Measurements from ENCODE around the gene PPM1L. TPM values are rescaled to one million over a fixed set of nuclear protein-coding genes. Genes with fewer than 3 reads are reported as not detected.

The PPM1L gene
- total and polyA plus RNA-seq, 7 experiments from 2014 or later: 0.48 to 19.1 (median 5.3) TPM

DNA sequence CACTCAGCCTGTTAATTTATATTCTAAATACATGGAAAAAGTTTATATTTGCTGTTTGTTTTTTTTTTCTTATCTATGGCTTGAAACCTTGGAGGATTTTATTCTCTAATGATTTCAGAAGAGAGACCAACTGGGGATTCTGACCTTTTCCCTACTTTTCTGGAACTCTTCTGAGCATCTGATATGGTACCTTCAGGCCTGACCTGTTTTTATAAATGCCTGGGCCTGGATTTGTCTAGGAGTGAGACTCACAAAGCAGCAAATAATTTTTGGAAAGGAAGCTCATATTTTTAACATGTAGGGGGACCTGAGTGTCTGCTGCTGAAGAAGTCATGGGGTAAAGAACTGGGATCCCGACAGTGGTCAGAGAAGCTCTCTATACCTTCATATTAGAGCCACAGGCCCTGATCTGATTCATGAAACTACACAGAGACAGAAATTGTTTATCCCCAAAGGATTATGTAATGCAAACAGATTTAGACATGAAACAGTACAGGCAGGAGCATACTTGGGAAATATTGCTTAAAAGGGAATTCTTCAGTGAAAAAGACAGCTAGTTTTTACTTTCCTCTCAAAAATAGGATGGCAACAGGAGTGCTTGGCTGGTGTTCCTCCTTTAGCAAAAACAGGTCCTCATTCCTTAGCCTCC, 15.9 kb downstream of the PPM1L start:
- ChIA-PET CTCF (no interaction called here), POLR2A (no interaction called here)
- H3K4me1 Mint-ChIP-seq: peaks cover 0 to 8% (median 4%) of the 10 kb centered on the region in 7 donors
- Histone ChIP-seq H3K9me3 (ENCODE audit: control insufficient read depth in 2 of 3, low read length in 3 of 3) (no peaks in the 10 kb centered on the region), H3K27ac (ENCODE audit: low read depth, low read length) (no peak overlapping the region), H3K4me1 (ENCODE audit: control insufficient read depth in 2 of 2, insufficient read depth in 2 of 2, low read length in 2 of 2) (no peaks in the 10 kb centered on the region), H3K27me3 (ENCODE audit: control insufficient read depth in 2 of 2, insufficient read depth in 2 of 2, low read length in 2 of 2) (no peaks in the 10 kb centered on the region), H3K4me3 (ENCODE audit: low read length) (no peak overlapping the region), H3K36me3 (ENCODE audit: control insufficient read depth in 2 of 3, insufficient read depth in 3 of 3, low read length in 3 of 3) (no peaks in the 10 kb centered on the region)
- intact Hi-C loops (cut with micrococcal nuclease): no loop called here
- no peaks in the 10 kb centered on the region for H3K36me3 Mint-ChIP-seq
- H3K27me3 Mint-ChIP-seq: peaks cover 0 to 14% (median 0%) of the 10 kb centered on the region in 5 donors
- DNase-seq (no peak), ATAC-seq (no peak)
- H3K27ac Mint-ChIP-seq: no peak overlapping the region
- H3K4me3 Mint-ChIP-seq: no peak overlapping the region
- no peaks in the 10 kb centered on the region for H3K9me3 Mint-ChIP-seq

DNA sequence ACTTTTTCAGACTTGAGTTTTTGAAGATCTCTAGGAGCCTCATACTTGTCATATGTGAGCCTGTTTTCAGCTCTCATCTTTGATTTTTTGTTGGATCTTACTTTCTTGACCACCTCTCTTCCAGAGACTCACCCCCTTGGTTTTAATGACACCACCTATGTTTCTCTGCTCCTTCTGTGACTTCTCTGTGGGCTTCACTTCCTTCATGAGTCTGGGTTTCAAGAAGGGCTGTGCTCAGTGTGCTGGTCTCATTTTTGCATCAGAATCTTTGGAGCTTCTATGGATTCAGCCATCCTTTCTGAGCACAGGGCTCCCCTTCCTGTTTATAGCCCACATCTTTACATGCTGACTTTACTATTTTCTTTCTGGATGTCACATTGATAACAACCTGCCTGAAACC, 17.7 kb downstream of the PPM1L start:
- H3K4me3 Mint-ChIP-seq: no peak overlapping the region
- H3K27me3 Mint-ChIP-seq: peaks cover 0 to 17% (median 3%) of the 10 kb centered on the region in 5 donors
- H3K9me3 Mint-ChIP-seq: no peaks in the 10 kb centered on the region
- Histone ChIP-seq H3K36me3 (ENCODE audit: control insufficient read depth in 2 of 3, insufficient read depth in 3 of 3, low read length in 3 of 3) (no peaks in the 10 kb centered on the region), H3K27me3 (ENCODE audit: control insufficient read depth in 2 of 2, insufficient read depth in 2 of 2, low read length in 2 of 2) (no peaks in the 10 kb centered on the region), H3K9me3 (ENCODE audit: control insufficient read depth in 2 of 3, low read length in 3 of 3) (no peaks in the 10 kb centered on the region), H3K27ac (ENCODE audit: low read depth, low read length) (no peak overlapping the region), H3K4me1 (ENCODE audit: control insufficient read depth in 2 of 2, insufficient read depth in 2 of 2, low read length in 2 of 2) (no peaks in the 10 kb centered on the region), H3K4me3 (ENCODE audit: low read length) (no peak overlapping the region)
- ChIA-PET CTCF (no interaction called here), POLR2A (no interaction called here)
- H3K4me1 Mint-ChIP-seq: peaks cover 0 to 8% (median 4%) of the 10 kb centered on the region in 7 donors
- intact Hi-C loops (cut with micrococcal nuclease): no loop called here
- DNase-seq: no peak
- H3K36me3 Mint-ChIP-seq: peaks cover 0 to 3% (median 0%) of the 10 kb centered on the region in 5 donors
- ATAC-seq: no peak
- H3K27ac Mint-ChIP-seq: no peak overlapping the region

DNA sequence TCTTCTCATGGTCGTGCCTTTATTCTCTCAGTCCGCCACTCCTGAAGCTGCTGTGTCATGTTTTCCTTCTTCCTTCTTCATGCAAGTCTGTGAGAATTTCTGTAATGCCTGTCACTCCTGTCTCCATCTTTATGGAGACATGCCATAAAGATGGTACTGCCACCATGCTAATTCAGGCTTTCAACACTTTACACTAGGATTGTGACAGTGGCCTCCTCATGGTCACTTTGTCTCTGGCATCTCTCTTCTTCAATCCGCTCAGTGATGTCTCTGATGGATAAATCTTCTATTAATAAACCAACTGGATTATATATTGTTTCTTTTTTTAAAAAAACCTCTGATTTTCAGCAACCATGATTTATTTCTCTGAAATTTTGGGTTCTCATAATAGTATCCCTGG, 18.1 kb downstream of the PPM1L start:
- Histone ChIP-seq H3K27ac (ENCODE audit: low read depth, low read length) (no peak overlapping the region), H3K9me3 (ENCODE audit: control insufficient read depth in 2 of 3, low read length in 3 of 3) (no peaks in the 10 kb centered on the region), H3K4me1 (ENCODE audit: control insufficient read depth in 2 of 2, insufficient read depth in 2 of 2, low read length in 2 of 2) (no peaks in the 10 kb centered on the region), H3K27me3 (ENCODE audit: control insufficient read depth in 2 of 2, insufficient read depth in 2 of 2, low read length in 2 of 2) (no peaks in the 10 kb centered on the region), H3K4me3 (ENCODE audit: low read length) (no peak overlapping the region), H3K36me3 (ENCODE audit: control insufficient read depth in 2 of 3, insufficient read depth in 3 of 3, low read length in 3 of 3) (no peaks in the 10 kb centered on the region)
- Mint-ChIP-seq H3K4me3 (no peak overlapping the region), H3K27ac (peak overlapping the region in 1 of 9 donors; percentile 18), H3K4me1 (peaks cover 0 to 8% (median 4%) of the 10 kb centered on the region in 7 donors), H3K27me3 (peaks cover 0 to 13% (median 4%) of the 10 kb centered on the region in 5 donors), H3K36me3 (peaks cover 0 to 3% (median 0%) of the 10 kb centered on the region in 5 donors), H3K9me3 (no peaks in the 10 kb centered on the region)
- ChIA-PET CTCF (interaction anchor here (0.6 kb wide), 1 partner anchor 81 kb away, joined by 3 read pairs; no protein-coding TSS in a partner anchor), POLR2A (no interaction called here)
- DNase-seq (no peak), ATAC-seq (no peak)
- intact Hi-C loops (cut with micrococcal nuclease): no loop called here

DNA sequence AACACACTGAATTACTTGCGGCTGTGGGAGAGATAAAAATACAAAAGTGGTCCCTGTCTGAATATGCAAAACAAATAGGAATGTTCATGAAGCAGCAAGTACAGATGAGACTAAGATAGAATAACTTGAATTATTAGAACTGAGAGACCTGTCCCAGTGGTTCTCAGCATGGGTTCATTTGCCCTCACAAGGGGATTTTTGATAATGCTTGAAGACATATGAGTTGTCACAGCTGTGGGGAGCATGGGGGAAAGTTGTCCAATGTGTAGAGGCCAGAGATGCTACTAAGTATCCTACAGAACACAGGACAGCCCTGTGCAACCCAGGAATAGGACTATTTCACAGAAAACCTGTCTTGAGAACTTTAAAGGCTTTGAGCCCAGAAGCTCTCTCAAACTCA, 22.4 kb downstream of the PPM1L start:
- H3K36me3 ChIP-seq (ENCODE audit: control insufficient read depth in 2 of 3, insufficient read depth in 3 of 3, low read length in 3 of 3): no peaks in the 10 kb centered on the region
- Mint-ChIP-seq H3K4me3 (no peak overlapping the region), H3K27me3 (peaks cover 0 to 7% (median 4%) of the 10 kb centered on the region in 5 donors), H3K27ac (no peak overlapping the region), H3K9me3 (no peaks in the 10 kb centered on the region), H3K36me3 (peaks cover 0 to 3% (median 0%) of the 10 kb centered on the region in 5 donors), H3K4me1 (peaks cover 0 to 11% (median 2%) of the 10 kb centered on the region in 7 donors)
- intact Hi-C loops (cut with micrococcal nuclease): no loop called here
- no peaks in the 10 kb centered on the region for H3K9me3 ChIP-seq (ENCODE audit: control insufficient read depth in 2 of 3, low read length in 3 of 3)
- no peak for DNase-seq
- CTCF ChIA-PET: no interaction called here
- no peaks in the 10 kb centered on the region for H3K27me3 ChIP-seq (ENCODE audit: control insufficient read depth in 2 of 2, insufficient read depth in 2 of 2, low read length in 2 of 2)
- POLR2A ChIA-PET: no interaction called here
- H3K27ac ChIP-seq (ENCODE audit: low read depth, low read length): no peak overlapping the region
- no peak overlapping the region for H3K4me3 ChIP-seq (ENCODE audit: low read length)
- no peak for ATAC-seq
- no peaks in the 10 kb centered on the region for H3K4me1 ChIP-seq (ENCODE audit: control insufficient read depth in 2 of 2, insufficient read depth in 2 of 2, low read length in 2 of 2)

DNA sequence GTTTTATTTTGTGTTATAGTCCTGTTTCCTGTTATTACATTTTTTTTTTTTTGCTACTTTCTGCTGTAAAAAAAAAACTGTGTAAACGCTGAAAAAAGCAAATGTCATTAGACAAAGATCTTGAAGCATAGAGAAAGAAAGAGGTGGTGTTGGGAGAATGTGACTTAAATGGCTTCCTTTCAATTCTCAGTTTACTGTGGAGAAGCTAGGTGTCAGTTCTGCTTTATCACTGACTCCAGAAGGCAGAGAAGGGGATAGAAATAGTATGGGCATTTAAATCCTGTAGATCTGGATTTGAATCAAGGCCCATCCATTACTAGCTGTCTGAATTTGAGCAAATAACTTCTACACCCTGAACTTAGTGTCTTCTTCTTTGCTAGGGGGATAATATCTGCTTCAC, 23.0 kb downstream of the PPM1L start:
- ATAC-seq (no peak), DNase-seq (no peak)
- no peaks in the 10 kb centered on the region for H3K27me3 ChIP-seq (ENCODE audit: control insufficient read depth in 2 of 2, insufficient read depth in 2 of 2, low read length in 2 of 2)
- H3K4me3 ChIP-seq (ENCODE audit: low read length): no peak overlapping the region
- ChIA-PET CTCF (no interaction called here), POLR2A (no interaction called here)
- Mint-ChIP-seq H3K4me3 (no peak overlapping the region), H3K9me3 (no peaks in the 10 kb centered on the region), H3K27ac (no peak overlapping the region), H3K27me3 (peaks cover 0 to 6% (median 4%) of the 10 kb centered on the region in 5 donors), H3K36me3 (peaks cover 0 to 3% (median 0%) of the 10 kb centered on the region in 5 donors), H3K4me1 (peaks cover 0 to 5% (median 0%) of the 10 kb centered on the region in 7 donors)
- H3K36me3 ChIP-seq (ENCODE audit: control insufficient read depth in 2 of 3, insufficient read depth in 3 of 3, low read length in 3 of 3): no peaks in the 10 kb centered on the region
- no peaks in the 10 kb centered on the region for H3K9me3 ChIP-seq (ENCODE audit: control insufficient read depth in 2 of 3, low read length in 3 of 3)
- H3K27ac ChIP-seq (ENCODE audit: low read depth, low read length): no peak overlapping the region
- intact Hi-C loops (cut with micrococcal nuclease): no loop called here
- no peaks in the 10 kb centered on the region for H3K4me1 ChIP-seq (ENCODE audit: control insufficient read depth in 2 of 2, insufficient read depth in 2 of 2, low read length in 2 of 2)

DNA sequence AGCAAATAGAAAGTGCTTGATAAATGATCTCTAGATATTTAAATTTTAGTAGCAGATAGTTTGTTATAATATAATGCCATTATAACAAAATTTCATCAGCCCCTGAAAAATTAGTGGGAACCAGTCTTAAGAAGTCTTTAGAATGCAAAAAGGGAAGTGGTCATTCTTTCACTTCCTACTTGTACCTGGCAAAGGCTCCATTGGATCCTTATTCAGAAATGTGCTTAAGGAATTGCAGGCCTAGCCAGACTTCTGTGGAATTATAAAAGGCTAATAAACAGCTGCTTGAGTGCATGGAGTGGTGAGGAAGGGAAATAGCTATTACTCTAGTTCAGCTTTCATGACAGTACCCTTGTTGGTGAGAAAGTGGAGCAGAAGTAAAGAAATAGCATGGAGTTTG, 24.2 kb downstream of the PPM1L start:
- H3K27me3 Mint-ChIP-seq: peaks cover 0 to 7% (median 4%) of the 10 kb centered on the region in 5 donors
- H3K4me1 ChIP-seq (ENCODE audit: control insufficient read depth in 2 of 2, insufficient read depth in 2 of 2, low read length in 2 of 2): no peaks in the 10 kb centered on the region
- peaks cover 0 to 5% (median 0%) of the 10 kb centered on the region in 7 donors for H3K4me1 Mint-ChIP-seq
- H3K36me3 ChIP-seq (ENCODE audit: control insufficient read depth in 2 of 3, insufficient read depth in 3 of 3, low read length in 3 of 3): no peaks in the 10 kb centered on the region
- H3K4me3 ChIP-seq (ENCODE audit: low read length): no peak overlapping the region
- DNase-seq (no peak), ATAC-seq (no peak)
- no peaks in the 10 kb centered on the region for H3K9me3 ChIP-seq (ENCODE audit: control insufficient read depth in 2 of 3, low read length in 3 of 3)
- no peaks in the 10 kb centered on the region for H3K9me3 Mint-ChIP-seq
- H3K27ac Mint-ChIP-seq: no peak overlapping the region
- POLR2A ChIA-PET: no interaction called here
- intact Hi-C loops (cut with micrococcal nuclease): no loop called here
- H3K4me3 Mint-ChIP-seq: no peak overlapping the region
- H3K27ac ChIP-seq (ENCODE audit: low read depth, low read length): no peak overlapping the region
- no peaks in the 10 kb centered on the region for H3K27me3 ChIP-seq (ENCODE audit: control insufficient read depth in 2 of 2, insufficient read depth in 2 of 2, low read length in 2 of 2)
- peaks cover 0 to 3% (median 0%) of the 10 kb centered on the region in 5 donors for H3K36me3 Mint-ChIP-seq
- CTCF ChIA-PET: no interaction called here

DNA sequence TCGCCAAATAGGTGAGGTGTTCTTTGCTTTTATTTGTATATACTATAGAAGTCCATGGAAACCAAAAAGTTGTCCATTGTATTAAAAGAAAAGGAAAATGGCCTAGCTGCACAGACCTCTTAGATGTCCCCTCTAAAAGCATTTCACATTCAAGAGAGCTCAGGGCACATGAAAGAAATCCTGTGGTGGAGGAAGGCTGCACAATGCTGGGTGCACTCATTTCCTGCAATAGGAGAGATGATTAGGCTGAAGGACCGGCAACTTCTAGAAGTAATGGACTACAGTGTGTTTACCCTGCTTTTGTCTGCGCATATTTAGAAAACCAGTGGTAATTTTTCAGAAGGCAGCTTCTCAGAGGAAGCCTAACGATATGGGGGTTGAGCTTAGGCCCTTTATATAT, 25.4 kb downstream of the PPM1L start:
- CTCF ChIA-PET: no interaction called here
- Mint-ChIP-seq H3K27me3 (peaks cover 0 to 14% (median 3%) of the 10 kb centered on the region in 5 donors), H3K9me3 (peaks cover 0 to 5% (median 0%) of the 10 kb centered on the region in 11 donors), H3K36me3 (peaks cover 0 to 3% (median 0%) of the 10 kb centered on the region in 5 donors), H3K27ac (no peak overlapping the region), H3K4me1 (peaks cover 0 to 10% (median 0%) of the 10 kb centered on the region in 7 donors), H3K4me3 (no peak overlapping the region)
- no peak for ATAC-seq
- no peak overlapping the region for H3K4me3 ChIP-seq (ENCODE audit: low read length)
- no peaks in the 10 kb centered on the region for H3K4me1 ChIP-seq (ENCODE audit: control insufficient read depth in 2 of 2, insufficient read depth in 2 of 2, low read length in 2 of 2)
- no peaks in the 10 kb centered on the region for H3K36me3 ChIP-seq (ENCODE audit: control insufficient read depth in 2 of 3, insufficient read depth in 3 of 3, low read length in 3 of 3)
- H3K9me3 ChIP-seq (ENCODE audit: control insufficient read depth in 2 of 3, low read length in 3 of 3): no peaks in the 10 kb centered on the region
- no peak overlapping the region for H3K27ac ChIP-seq (ENCODE audit: low read depth, low read length)
- intact Hi-C loops (cut with micrococcal nuclease): no loop called here
- no peaks in the 10 kb centered on the region for H3K27me3 ChIP-seq (ENCODE audit: control insufficient read depth in 2 of 2, insufficient read depth in 2 of 2, low read length in 2 of 2)
- POLR2A ChIA-PET: no interaction called here
- no peak for DNase-seq
